WTC11 (cell line): ENCODE data around the gene ITPKC. TPM values are rescaled to one million over a fixed set of nuclear protein-coding genes. Genes with fewer than 3 reads are reported as not detected.

Experiments used
- ATAC-seq: fragments of 200-7000 bp; cut with Tn5 transposase; 2 replicates; pipeline ENCODE4 v1.10.0; 2021; ENCODE audit warnings: mild to moderate bottlenecking, moderate library complexity
- CTCF ChIA-PET: fragments of 300-600 bp; sonication (Branson Sonifier 250); formaldehyde crosslinking; loops from one replicate; lab custom pipeline; 2021; ENCODE audit warnings: antibody characterized with exemption; lab: Charles Lee
- POLR2A ChIA-PET: fragments of 350-600 bp; sonication (Branson Sonifier 250); formaldehyde crosslinking; loops from one replicate; lab custom pipeline; 2021; ENCODE audit warnings: antibody characterized with exemption; lab: Charles Lee
- DNase-seq: peaks from one replicate; pipeline ENCODE4 v3.0.0; 2021; ENCODE audit warnings: low spot score
- H3K27ac Mint-ChIP-seq: 2 replicates; pipeline ENCODE4 v1.8.0; 2021; ENCODE audit warnings: mixed read lengths
- H3K27me3 Mint-ChIP-seq: 2 replicates; pipeline ENCODE4 v1.8.0; 2021; ENCODE audit warnings: low read depth, mild to moderate bottlenecking, moderate library complexity, mixed read lengths
- H3K36me3 Mint-ChIP-seq: 2 replicates; pipeline ENCODE4 v1.8.0; 2021; ENCODE audit warnings: mixed read lengths
- H3K4me1 Mint-ChIP-seq: 2 replicates; pipeline ENCODE4 v1.8.0; 2022; ENCODE audit warnings: mixed read lengths
- H3K4me3 Mint-ChIP-seq: 2 replicates; pipeline ENCODE4 v1.8.0; 2021; ENCODE audit warnings: mild to moderate bottlenecking, moderate library complexity, mixed read lengths
- H3K9me3 Mint-ChIP-seq: 2 replicates; pipeline ENCODE4 v1.8.0; 2021; ENCODE audit warnings: mixed read lengths
- ATF1 ChIP-seq: sonication (generic); formaldehyde crosslinking; IDR thresholded peaks from 2 replicates; pipeline ENCODE4 v1.8.1; 2023; ENCODE audit warnings: mild to moderate bottlenecking, moderate library complexity, missing genetic modification reagents
- ATF3 ChIP-seq: sonication (generic); formaldehyde crosslinking; conservative IDR thresholded peaks from 2 replicates; pipeline ENCODE4 v1.8.1; 2022; ENCODE audit warnings: mild to moderate bottlenecking, missing genetic modification reagents
- CBFB ChIP-seq: sonication (generic); formaldehyde crosslinking; IDR thresholded peaks from 2 replicates; pipeline ENCODE4 v1.8.1; 2022; ENCODE audit warnings: mild to moderate bottlenecking, low read depth, missing genetic modification reagents
- CREM ChIP-seq: sonication (generic); formaldehyde crosslinking; IDR thresholded peaks from 2 replicates; pipeline ENCODE4 v1.8.1; 2022; ENCODE audit warnings: mild to moderate bottlenecking, missing genetic modification reagents, moderate library complexity
- ERG ChIP-seq: fragments of 250-450 bp; sonication (Bioruptor Pico); IDR thresholded peaks from 2 replicates; pipeline ENCODE4 v1.8.0; 2021; ENCODE audit warnings: mild to moderate bottlenecking
- FOXJ3 ChIP-seq: sonication (generic); formaldehyde crosslinking; IDR thresholded peaks from 2 replicates; pipeline ENCODE4 v1.9.0; 2021; ENCODE audit warnings: missing genetic modification reagents, mild to moderate bottlenecking, borderline replicate concordance
- FOXP1 ChIP-seq: sonication (generic); formaldehyde crosslinking; IDR thresholded peaks from 2 replicates; pipeline ENCODE4 v1.8.0; 2022; ENCODE audit warnings: missing genetic modification reagents, mild to moderate bottlenecking, moderate library complexity, borderline replicate concordance
- GRHL2 ChIP-seq: fragments of 250-450 bp; sonication (Bioruptor Pico); IDR thresholded peaks from 2 replicates; pipeline ENCODE4 v1.8.0; 2022; ENCODE audit warnings: mild to moderate bottlenecking, moderate library complexity; ENCODE audit not compliant: insufficient replicate concordance, severe bottlenecking
- IRF1 ChIP-seq: sonication (generic); formaldehyde crosslinking; IDR thresholded peaks from 2 replicates; pipeline ENCODE4 v1.8.0; 2023; ENCODE audit warnings: missing genetic modification reagents
- IRF2 ChIP-seq: sonication (generic); formaldehyde crosslinking; IDR thresholded peaks from 2 replicates; pipeline ENCODE4 v1.8.0; 2022; ENCODE audit warnings: low read depth, missing genetic modification reagents, borderline replicate concordance
- JAZF1 ChIP-seq: fragments of 250-450 bp; sonication (Bioruptor Pico); IDR thresholded peaks from 2 replicates; pipeline ENCODE4 v1.9.0; 2021; ENCODE audit warnings: moderate library complexity, mild to moderate bottlenecking, inconsistent platforms
- MAX ChIP-seq: sonication (generic); formaldehyde crosslinking; IDR thresholded peaks from 2 replicates; pipeline ENCODE4 v1.8.0; 2022; ENCODE audit warnings: mild to moderate bottlenecking, missing genetic modification reagents
- MLX ChIP-seq: sonication (generic); formaldehyde crosslinking; IDR thresholded peaks from 2 replicates; pipeline ENCODE4 v1.8.1; 2023; ENCODE audit warnings: mild to moderate bottlenecking, missing genetic modification reagents, moderate library complexity
- NR1H2 ChIP-seq: sonication (generic); formaldehyde crosslinking; IDR thresholded peaks from 2 replicates; pipeline ENCODE4 v1.9.0; 2021; ENCODE audit warnings: mild to moderate bottlenecking, moderate library complexity, missing genetic modification reagents
- OVOL2 ChIP-seq: fragments of 250-450 bp; sonication (Bioruptor Pico); IDR thresholded peaks from 2 replicates; pipeline ENCODE4 v1.9.0; 2021; ENCODE audit warnings: mild to moderate bottlenecking, borderline replicate concordance
- PREB ChIP-seq: sonication (generic); formaldehyde crosslinking; IDR thresholded peaks from 2 replicates; pipeline ENCODE4 v1.8.1; 2022; ENCODE audit warnings: mild to moderate bottlenecking, missing genetic modification reagents, moderate library complexity, borderline replicate concordance
- SMAD3 ChIP-seq: sonication (generic); formaldehyde crosslinking; IDR thresholded peaks from 2 replicates; pipeline ENCODE4 v1.8.0; 2022; ENCODE audit warnings: missing genetic modification reagents, mild to moderate bottlenecking, borderline replicate concordance
- TCF7 ChIP-seq: sonication (generic); formaldehyde crosslinking; IDR thresholded peaks from 2 replicates; pipeline ENCODE4 v1.8.0; 2022; ENCODE audit warnings: mild to moderate bottlenecking, low read depth, missing genetic modification reagents, moderate library complexity
- TEAD1 ChIP-seq: sonication (generic); formaldehyde crosslinking; IDR thresholded peaks from 2 replicates; pipeline ENCODE4 v1.8.0; 2022; ENCODE audit warnings: mild to moderate bottlenecking, missing genetic modification reagents
- TP53 ChIP-seq: sonication (generic); formaldehyde crosslinking; IDR thresholded peaks from 2 replicates; pipeline ENCODE4 v1.8.1; 2023; ENCODE audit warnings: mild to moderate bottlenecking, missing genetic modification reagents
- ZBTB43 ChIP-seq: sonication (generic); formaldehyde crosslinking; IDR thresholded peaks from 2 replicates; pipeline ENCODE4 v1.8.1; 2023; ENCODE audit warnings: mild to moderate bottlenecking, missing genetic modification reagents
- ZNF219 ChIP-seq: sonication (generic); formaldehyde crosslinking; IDR thresholded peaks from 2 replicates; pipeline ENCODE4 v1.8.0; 2023; ENCODE audit warnings: missing genetic modification reagents, mild to moderate bottlenecking, borderline replicate concordance
- ZNF232 ChIP-seq: sonication (generic); formaldehyde crosslinking; IDR thresholded peaks from 2 replicates; pipeline ENCODE4 v1.8.0; 2022; ENCODE audit warnings: mild to moderate bottlenecking, missing genetic modification reagents
- ZNF317 ChIP-seq: sonication (generic); formaldehyde crosslinking; IDR thresholded peaks from 2 replicates; pipeline ENCODE4 v1.8.1; 2023; ENCODE audit warnings: low read depth, mild to moderate bottlenecking, moderate library complexity, missing genetic modification reagents, borderline replicate concordance
- ZNF396 ChIP-seq: fragments of 250-450 bp; sonication (Bioruptor Pico); IDR thresholded peaks from 2 replicates; pipeline ENCODE4 v1.8.0; 2021; ENCODE audit warnings: mild to moderate bottlenecking, moderate library complexity, borderline replicate concordance
- ZNF512 ChIP-seq: sonication (generic); formaldehyde crosslinking; IDR thresholded peaks from 2 replicates; pipeline ENCODE4 v1.8.1; 2022; ENCODE audit warnings: missing genetic modification reagents, borderline replicate concordance
- ZSCAN18 ChIP-seq: fragments of 250-450 bp; sonication (Bioruptor Pico); IDR thresholded peaks from 2 replicates; pipeline ENCODE4 v2.1.2; 2022; ENCODE audit warnings: mild to moderate bottlenecking, moderate library complexity
- total RNA-seq: library from RNA; stranded (reverse); gene quantifications from 3 replicates; pipeline ENCODE4 v1.2.3, GENCODE V29; 2021

ITPKC gene
- total RNA-seq, 1 experiment from 2014 or later: 13.8 TPM

GRCh38 chr19:40700083-40700482 is 16.8 kb upstream of the ITPKC start:
- Mint-ChIP-seq H3K27me3 (no peaks in the 10 kb centered on the region), H3K27ac (no peak overlapping the region; the same call in 1 of the 2 replicates), H3K9me3 (no peaks in the 10 kb centered on the region), H3K4me1 (peaks cover 8% of the 10 kb centered on the region; the same call in 1 of the 2 replicates), H3K4me3 (no peak overlapping the region), H3K36me3 (peaks cover 37% of the 10 kb centered on the region)
- no peak for DNase-seq
- CTCF ChIA-PET: interaction anchor here (0.6 to 1.7 kb wide), 4 partner anchors 9 to 177 kb away, joined by 3 to 6 read pairs (median 4); partner anchors contain the start of gene NUMBL
- TF ChIP-seq ATF3 (CRISPR knock-in tag) (no peak), ZBTB43 (CRISPR knock-in tag) (no peak), TP53 (no peak), IRF2 (CRISPR knock-in tag) (no peak), JAZF1 (no peak), ZNF232 (CRISPR knock-in tag) (no peak), ZNF317 (no peak), ATF1 (CRISPR knock-in tag) (no peak), IRF1 (no peak), ZNF396 (no peak), FOXJ3 (CRISPR knock-in tag) (no peak), SMAD3 (CRISPR knock-in tag) (no peak), FOXP1 (CRISPR knock-in tag) (no peak), MLX (CRISPR knock-in tag) (no peak), GRHL2 (no peak), MAX (CRISPR knock-in tag) (no peak), TCF7 (no peak), ZNF219 (no peak)
- TF ChIP-seq, all 79 proteins: peak for 0
- ATAC-seq: no peak
- POLR2A ChIA-PET: interaction anchor here (0.5 kb wide), 1 partner anchor 280 kb away, joined by 3 read pairs; no protein-coding TSS in a partner anchor

- Mint-ChIP-seq H3K4me3 (no peak overlapping the region), H3K36me3 (peaks cover 36% of the 10 kb centered on the region), H3K9me3 (no peaks in the 10 kb centered on the region), H3K4me1 (peaks cover 8% of the 10 kb centered on the region; the same call in 1 of the 2 replicates), H3K27ac (no peak overlapping the region), H3K27me3 (no peaks in the 10 kb centered on the region)
- ATAC-seq (no peak), DNase-seq (no peak)
- ChIA-PET CTCF (interaction anchor here (0.7 to 1.7 kb wide), 28 partner anchors 7 to 397 kb away, joined by 3 to 55 read pairs (median 4); partner anchors contain the start of genes ACTMAP, COQ8B, EGLN2 and ITPKC), POLR2A (interaction anchor here (0.7 to 1.1 kb wide), 6 partner anchors 10 to 737 kb away, joined by 3 read pairs; partner anchors contain the start of genes COQ8B and ITPKC)
- TF ChIP-seq TEAD1 (no peak), CBFB (no peak), ERG (CRISPR knock-in tag) (no peak), MAX (CRISPR knock-in tag) (no peak), OVOL2 (CRISPR knock-in tag) (no peak), ZNF219 (no peak), ZSCAN18 (no peak), ZNF317 (no peak), NR1H2 (CRISPR knock-in tag) (no peak), ZNF512 (CRISPR knock-in tag) (no peak), PREB (no peak), CREM (no peak)
These were observed 15.2 kb upstream of the ITPKC start for GRCh38 chr19:40701758-40702157.
